A673 (cell line): ENCODE data around the gene RNF17.

ENCODE experiments used
- CTCF ChIP-seq: fragments of 300-800, 200-600 bp; sonication (generic); conservative IDR thresholded peaks from 2 replicates; pipeline ENCODE4 v1.5.1; 2017; ENCODE audit warnings: low read depth, mild to moderate bottlenecking, antibody characterized with exemption, low read length, moderate library complexity, mixed read lengths
- EZH2 ChIP-seq: fragments of 200-600 bp; sonication (generic); IDR thresholded peaks from 2 replicates; pipeline ENCODE4 v1.6.1; 2017; ENCODE audit warnings: borderline replicate concordance, low read depth, mild to moderate bottlenecking, mixed read lengths, antibody characterized with exemption, low read length; ENCODE audit not compliant: poor library complexity, severe bottlenecking

DNA sequence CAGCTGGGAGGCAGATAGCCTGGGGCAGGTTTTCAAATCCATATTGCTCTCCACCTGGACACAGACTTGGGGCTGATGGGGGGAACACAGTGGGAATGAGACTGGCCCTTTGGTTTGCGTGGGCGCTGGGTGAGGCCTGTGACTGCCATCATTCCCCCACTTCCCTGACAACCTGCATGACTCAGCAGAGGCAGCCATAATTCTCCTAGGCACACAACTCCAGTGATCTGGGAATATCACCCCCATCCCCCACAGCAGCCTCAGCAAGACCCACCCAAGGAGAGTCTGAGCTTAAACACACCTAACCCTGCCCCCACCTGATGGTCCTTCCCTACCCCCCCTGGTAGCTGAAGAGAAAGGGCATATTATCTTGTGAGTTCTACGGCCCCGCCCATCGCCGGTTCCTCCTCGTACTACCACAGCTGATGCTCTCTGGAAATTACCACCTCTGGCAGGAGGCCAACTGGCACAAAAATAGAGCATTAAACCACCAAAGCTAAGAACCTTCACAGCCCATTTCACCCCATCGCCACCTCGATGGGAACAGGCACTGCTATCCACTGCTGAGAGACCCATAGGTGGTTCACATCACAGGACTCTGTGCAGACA, 71.0 kb downstream of the RNF17 start:
- TF ChIP-seq CTCF (no peak), EZH2 (no peak)
